Kidney (tissue), 14 donors: Measurements from ENCODE around the gene HECW1. TPM values are rescaled to one million over a fixed set of nuclear protein-coding genes. Genes with fewer than 3 reads are reported as not detected.

ENCODE experiments used
- DNase-seq, 5 donors: peaks; one replicate each; pipeline ENCODE4 v3.0.0-alpha.2; 2013 to 2020
- FAIRE-seq: peaks from 2 replicates; lab custom pipeline; 2012; peaks lifted over from hg19 to GRCh38; lab: Jason Lieb, UNC
- H3K27ac ChIP-seq, 2 donors: one replicate each; pipeline ENCODE4 v1.7.0; 2013; ENCODE audit warnings: low read depth in 2 of 2, low read length in 2 of 2, inconsistent platforms in 1 of 2
- H3K27me3 ChIP-seq: one replicate; pipeline ENCODE4 v1.7.1; 2013; ENCODE audit warnings: low read length, inconsistent platforms; ENCODE audit not compliant: control insufficient read depth, insufficient read depth
- H3K36me3 ChIP-seq, 3 donors: one replicate each; pipeline versions ENCODE4 v1.7.0 to v1.7.1; 2013; ENCODE audit warnings: low read length in 3 of 3, control low read depth in 1 of 3, inconsistent platforms in 1 of 3; ENCODE audit not compliant: insufficient read depth in 3 of 3, control insufficient read depth in 2 of 3
- H3K4me1 ChIP-seq, 3 donors: one replicate each; pipeline versions ENCODE4 v1.7.0 to v1.7.1; 2013; ENCODE audit warnings: low read length in 3 of 3, inconsistent platforms in 1 of 3, low read depth in 1 of 3; ENCODE audit not compliant: control insufficient read depth in 2 of 3, insufficient read depth in 2 of 3
- H3K4me3 ChIP-seq, 3 donors: one replicate each; pipeline versions ENCODE4 v1.7.0 to v1.8.1; 2013; ENCODE audit warnings: low read length in 3 of 3, control low read depth in 1 of 3, inconsistent platforms in 1 of 3
- H3K9ac ChIP-seq, 3 donors: one replicate each; pipeline versions ENCODE4 v1.7.0 to v1.7.1; 2013; ENCODE audit warnings: low read length in 3 of 3, control low read depth in 1 of 3, inconsistent platforms in 1 of 3
- H3K9me3 ChIP-seq, 3 donors: one replicate each; pipeline versions ENCODE4 v1.7.0 to v1.7.1; 2013; ENCODE audit warnings: low read length in 3 of 3, control low read depth in 1 of 3, inconsistent platforms in 1 of 3; ENCODE audit not compliant: control insufficient read depth in 2 of 3, insufficient read depth in 1 of 3
- intact Hi-C: fragments of 100-400 bp; cut with DNase I; formaldehyde crosslinking; loops from one replicate; pipeline ENCODE4 v1.11.1; 2022
- polyA plus RNA-seq: library from polyadenylated mRNA; stranded (reverse); fragments of 350-450 nt; fragmentation: Illumina TruSeq; extraction: RNeasy Lipid Tissue Mini Kit (QIAGEN cat#74804); gene quantifications from one replicate; pipeline ENCODE4 v1.2.3, GENCODE V29; 2014; ENCODE audit warnings: low read depth, low replicate concordance; ENCODE audit not compliant: insufficient read depth
- total RNA-seq: library from RNA; stranded (reverse); fragmentation: NEBNext Ultra II Directional; extraction: Animal tissue kit (Norgen Biotek cat#: 25700); gene quantifications from one replicate; pipeline ENCODE4 v1.2.1, GENCODE V29; 2021
- TF ChIP-seq, protein P1 (sequence below): IDR thresholded peaks from 3 replicates; pipeline ENCODE4 v1.5.1; 2012; ENCODE audit warnings: mild to moderate bottlenecking, moderate library complexity, borderline replicate concordance; ENCODE audit not compliant: insufficient read depth; ENCODE audit errors: extremely low read depth
- donor health status: control.
- donor health status: control.
- donor health status: control.
- donor health status: control.
- donor health status: control.
- donor health status: DM: yes; HTN: yes; CAD: no.
- donor health status: Normal renal cell carcinoma (clear cell type).

Gene HECW1
- total and polyA plus RNA-seq, 2 donors from 2014 or later = 0.50 to 7.5 TPM

DNA sequence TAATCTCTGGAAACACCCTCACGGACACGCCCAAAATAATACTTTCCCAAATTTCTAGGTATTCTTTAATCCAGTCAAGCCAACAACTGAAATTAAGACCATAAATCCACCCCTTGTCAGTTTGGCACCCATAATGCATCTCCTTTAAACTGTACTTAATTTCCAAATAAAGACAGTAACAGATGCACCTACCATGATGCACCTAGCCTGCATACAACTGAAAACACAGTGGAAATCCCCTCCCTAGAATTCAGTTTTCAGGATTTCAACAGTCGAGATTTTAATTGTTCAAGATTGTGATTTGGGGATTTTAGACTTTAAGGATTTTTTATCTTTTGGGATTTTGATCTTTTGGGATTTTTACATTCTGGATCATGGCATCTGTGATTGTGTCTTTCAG is 487.6 kb downstream of the HECW1 start:
- Histone ChIP-seq H3K9ac (no peak overlapping the region), H3K4me3 (no peak overlapping the region), H3K27ac (no peak overlapping the region), H3K4me1 (no peaks in the 10 kb centered on the region), H3K27me3 (no peaks in the 10 kb centered on the region), H3K36me3 (peaks cover 0 to 5% (median 0%) of the 10 kb centered on the region in 3 donors), H3K9me3 (no peaks in the 10 kb centered on the region)
- DNase-seq (no peak), FAIRE-seq (no peak)
- intact Hi-C loops = no loop called here
- TF ChIP-seq, protein P1, sequence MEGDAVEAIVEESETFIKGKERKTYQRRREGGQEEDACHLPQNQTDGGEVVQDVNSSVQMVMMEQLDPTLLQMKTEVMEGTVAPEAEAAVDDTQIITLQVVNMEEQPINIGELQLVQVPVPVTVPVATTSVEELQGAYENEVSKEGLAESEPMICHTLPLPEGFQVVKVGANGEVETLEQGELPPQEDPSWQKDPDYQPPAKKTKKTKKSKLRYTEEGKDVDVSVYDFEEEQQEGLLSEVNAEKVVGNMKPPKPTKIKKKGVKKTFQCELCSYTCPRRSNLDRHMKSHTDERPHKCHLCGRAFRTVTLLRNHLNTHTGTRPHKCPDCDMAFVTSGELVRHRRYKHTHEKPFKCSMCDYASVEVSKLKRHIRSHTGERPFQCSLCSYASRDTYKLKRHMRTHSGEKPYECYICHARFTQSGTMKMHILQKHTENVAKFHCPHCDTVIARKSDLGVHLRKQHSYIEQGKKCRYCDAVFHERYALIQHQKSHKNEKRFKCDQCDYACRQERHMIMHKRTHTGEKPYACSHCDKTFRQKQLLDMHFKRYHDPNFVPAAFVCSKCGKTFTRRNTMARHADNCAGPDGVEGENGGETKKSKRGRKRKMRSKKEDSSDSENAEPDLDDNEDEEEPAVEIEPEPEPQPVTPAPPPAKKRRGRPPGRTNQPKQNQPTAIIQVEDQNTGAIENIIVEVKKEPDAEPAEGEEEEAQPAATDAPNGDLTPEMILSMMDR = no peak

DNA sequence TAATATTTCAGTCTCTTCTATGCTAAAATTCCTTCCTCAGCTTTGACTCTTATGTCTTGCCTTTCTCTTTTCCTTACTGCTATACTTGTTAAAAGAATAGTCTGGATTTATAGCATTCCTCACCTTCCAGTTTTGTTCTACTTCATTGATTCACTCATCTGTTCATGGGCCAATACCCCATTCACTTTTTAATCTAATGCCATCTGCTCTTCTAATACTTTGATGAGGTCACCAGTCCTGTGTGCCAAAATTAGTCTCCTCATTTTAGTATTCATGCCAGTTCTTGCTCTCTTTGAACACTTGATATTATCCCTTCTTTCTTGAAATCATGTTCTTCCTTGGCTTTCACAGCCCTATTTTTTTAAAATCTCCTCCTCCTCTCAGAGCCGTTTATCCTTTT is 489.8 kb downstream of the HECW1 start:
- no peaks in the 10 kb centered on the region for H3K27me3 ChIP-seq
- peaks cover 0 to 5% (median 0%) of the 10 kb centered on the region in 3 donors for H3K36me3 ChIP-seq
- TF ChIP-seq, protein P1 = no peak
- DNase-seq = no peak
- H3K27ac ChIP-seq = no peak overlapping the region
- intact Hi-C loops = no loop called here
- no peaks in the 10 kb centered on the region for H3K9me3 ChIP-seq
- no peak for FAIRE-seq
- peaks cover 0 to 4% (median 0%) of the 10 kb centered on the region in 3 donors for H3K4me1 ChIP-seq
- no peak overlapping the region for H3K9ac ChIP-seq
- no peak overlapping the region for H3K4me3 ChIP-seq

GRCh38 chr7:43604251-43604650 is 491.8 kb downstream of the HECW1 start:
- DNase-seq (no peak), FAIRE-seq (no peak)
- Histone ChIP-seq H3K4me3 (no peak overlapping the region), H3K36me3 (peaks cover 0 to 5% (median 0%) of the 10 kb centered on the region in 3 donors), H3K4me1 (peaks cover 0 to 4% (median 0%) of the 10 kb centered on the region in 3 donors), H3K9ac (no peak overlapping the region), H3K27me3 (no peaks in the 10 kb centered on the region), H3K9me3 (no peaks in the 10 kb centered on the region), H3K27ac (no peak overlapping the region)
- TF ChIP-seq, protein P1 = no peak
- intact Hi-C loops = no loop called here

GRCh38 chr7:43609097-43609496 is 496.6 kb downstream of the HECW1 start:
- no peaks in the 10 kb centered on the region for H3K27me3 ChIP-seq
- TF ChIP-seq, protein P1 = no peak
- H3K4me1 ChIP-seq = peaks cover 0 to 4% (median 0%) of the 10 kb centered on the region in 3 donors
- FAIRE-seq (no peak), DNase-seq (no peak)
- intact Hi-C loops = no loop called here
- H3K36me3 ChIP-seq = peaks cover 0 to 4% (median 0%) of the 10 kb centered on the region in 3 donors
- H3K4me3 ChIP-seq = no peak overlapping the region
- H3K9ac ChIP-seq = no peak overlapping the region
- H3K27ac ChIP-seq = no peak overlapping the region
- no peaks in the 10 kb centered on the region for H3K9me3 ChIP-seq
